ENCODE results near the gene MICU2.

Gene MICU2

GRCh38 chr13:21539687-21540086 lies 64.3 kb downstream of the MICU2 start:
- no peak for TF ChIP-seq CTCF (IDR thresholded peaks at IDR 0.05; ENCODE audit: low read depth, low read length)
- Histone ChIP-seq H3K27ac (no peak overlapping the region), H3K4me3 (ENCODE audit: low read depth, low read length) (no peak overlapping the region)

GRCh38 chr13:21538753-21539152 lies 65.2 kb downstream of the MICU2 start:
- H3K27ac ChIP-seq: no peak overlapping the region
- no peak for TF ChIP-seq CTCF (IDR thresholded peaks at IDR 0.05; ENCODE audit: low read depth, low read length)
- no peak for DNase-seq
- H3K9me3 ChIP-seq (ENCODE audit: severe bottlenecking): no peaks in the 10 kb centered on the region
- no peaks in the 10 kb centered on the region; the same call in 1 of the 2 replicates for H3K36me3 ChIP-seq
- H3K27me3 ChIP-seq (ENCODE audit: insufficient read depth, low read depth, severe bottlenecking): no peaks in the 10 kb centered on the region
- no peak overlapping the region for H3K4me3 ChIP-seq (ENCODE audit: low read depth, low read length)

More at GRCh38 chr13:21539687-21540086, 64.3 kb downstream of the MICU2 start:
- Histone ChIP-seq H3K9me3 (ENCODE audit: severe bottlenecking) (no peaks in the 10 kb centered on the region), H3K36me3 (no peaks in the 10 kb centered on the region), H3K27me3 (ENCODE audit: insufficient read depth, low read depth, severe bottlenecking) (no peaks in the 10 kb centered on the region)
- no peak for DNase-seq

- no peaks in the 10 kb centered on the region for H3K9me3 ChIP-seq (ENCODE audit: severe bottlenecking)
- no peak for DNase-seq
- no peaks in the 10 kb centered on the region; the same call in 1 of the 2 replicates for H3K36me3 ChIP-seq
- H3K4me3 ChIP-seq (ENCODE audit: low read depth, low read length): no peak overlapping the region
- no peak for TF ChIP-seq CTCF (IDR thresholded peaks at IDR 0.05; ENCODE audit: low read depth, low read length)
- H3K27ac ChIP-seq: no peak overlapping the region
- no peaks in the 10 kb centered on the region for H3K27me3 ChIP-seq (ENCODE audit: insufficient read depth, low read depth, severe bottlenecking)
Measured at GRCh38 chr13:21538280-21538679, 65.7 kb downstream of the MICU2 start.

GRCh38 chr13:21537105-21537504 lies 66.9 kb downstream of the MICU2 start:
- no peaks in the 10 kb centered on the region for H3K27me3 ChIP-seq (ENCODE audit: insufficient read depth, low read depth, severe bottlenecking)
- TF ChIP-seq CTCF (IDR thresholded peaks at IDR 0.05; ENCODE audit: low read depth, low read length): no peak
- no peak for DNase-seq
- H3K36me3 ChIP-seq: no peaks in the 10 kb centered on the region; the same call in 1 of the 2 replicates
- no peak overlapping the region for H3K4me3 ChIP-seq (ENCODE audit: low read depth, low read length)
- H3K9me3 ChIP-seq (ENCODE audit: severe bottlenecking): no peaks in the 10 kb centered on the region
- no peak overlapping the region for H3K27ac ChIP-seq

- no peak for TF ChIP-seq CTCF (IDR thresholded peaks at IDR 0.05; ENCODE audit: low read depth, low read length)
- no peak overlapping the region for H3K4me3 ChIP-seq (ENCODE audit: low read depth, low read length)
- H3K36me3 ChIP-seq: no peaks in the 10 kb centered on the region; the same call in 1 of the 2 replicates
- H3K9me3 ChIP-seq (ENCODE audit: severe bottlenecking): no peaks in the 10 kb centered on the region
- no peak for DNase-seq
- no peaks in the 10 kb centered on the region for H3K27me3 ChIP-seq (ENCODE audit: insufficient read depth, low read depth, severe bottlenecking)
- no peak overlapping the region for H3K27ac ChIP-seq
Measured at GRCh38 chr13:21534760-21535159, 69.2 kb downstream of the MICU2 start.

GRCh38 chr13:21531455-21531854 lies 72.5 kb downstream of the MICU2 start:
- no peaks in the 10 kb centered on the region; the same call in 1 of the 2 replicates for H3K36me3 ChIP-seq
- TF ChIP-seq CTCF (IDR thresholded peaks at IDR 0.05; ENCODE audit: low read depth, low read length): no peak
- H3K9me3 ChIP-seq (ENCODE audit: severe bottlenecking): no peaks in the 10 kb centered on the region
- no peak overlapping the region for H3K4me3 ChIP-seq (ENCODE audit: low read depth, low read length)
- H3K27ac ChIP-seq: no peak overlapping the region
- no peak for DNase-seq
- no peaks in the 10 kb centered on the region for H3K27me3 ChIP-seq (ENCODE audit: insufficient read depth, low read depth, severe bottlenecking)
